ENCODE results near the gene PRKCQ.

DNA sequence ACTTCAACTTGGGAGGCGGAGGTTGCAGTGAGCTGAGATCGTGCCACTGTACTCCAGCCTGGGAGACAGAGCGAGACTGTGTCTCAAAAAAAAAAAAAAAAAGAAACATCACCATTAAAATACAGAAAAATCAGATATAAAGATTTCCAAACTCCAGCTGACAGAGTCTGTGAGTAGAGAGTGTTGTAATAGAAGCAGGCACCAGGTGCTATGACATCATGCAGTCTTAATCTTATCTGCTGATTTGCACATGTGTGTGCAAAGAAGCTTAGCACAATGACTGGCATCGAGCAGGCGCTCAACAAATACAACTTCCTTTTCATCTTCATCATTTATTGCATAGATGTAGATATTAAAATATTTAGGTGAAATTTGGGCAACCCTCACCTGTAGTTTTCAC, 92.2 kb downstream of the PRKCQ start:
- no peak for TF ChIP-seq POLR2A (IDR thresholded peaks at IDR 0.05)
- TF ChIP-seq, protein P1, sequence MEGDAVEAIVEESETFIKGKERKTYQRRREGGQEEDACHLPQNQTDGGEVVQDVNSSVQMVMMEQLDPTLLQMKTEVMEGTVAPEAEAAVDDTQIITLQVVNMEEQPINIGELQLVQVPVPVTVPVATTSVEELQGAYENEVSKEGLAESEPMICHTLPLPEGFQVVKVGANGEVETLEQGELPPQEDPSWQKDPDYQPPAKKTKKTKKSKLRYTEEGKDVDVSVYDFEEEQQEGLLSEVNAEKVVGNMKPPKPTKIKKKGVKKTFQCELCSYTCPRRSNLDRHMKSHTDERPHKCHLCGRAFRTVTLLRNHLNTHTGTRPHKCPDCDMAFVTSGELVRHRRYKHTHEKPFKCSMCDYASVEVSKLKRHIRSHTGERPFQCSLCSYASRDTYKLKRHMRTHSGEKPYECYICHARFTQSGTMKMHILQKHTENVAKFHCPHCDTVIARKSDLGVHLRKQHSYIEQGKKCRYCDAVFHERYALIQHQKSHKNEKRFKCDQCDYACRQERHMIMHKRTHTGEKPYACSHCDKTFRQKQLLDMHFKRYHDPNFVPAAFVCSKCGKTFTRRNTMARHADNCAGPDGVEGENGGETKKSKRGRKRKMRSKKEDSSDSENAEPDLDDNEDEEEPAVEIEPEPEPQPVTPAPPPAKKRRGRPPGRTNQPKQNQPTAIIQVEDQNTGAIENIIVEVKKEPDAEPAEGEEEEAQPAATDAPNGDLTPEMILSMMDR (IDR thresholded peaks at IDR 0.05), result no peak

All from Peyer's patch (tissue), 4 donors.